NCI-H345 treated with DMSO at 0.1 percent for 48 hours (cell line): Measurements from ENCODE around the gene ZNF281.
"Not testable (repeated sequence)": the region's sequence is repeated elsewhere in the genome, so short reads cannot be mapped to it uniquely, and the experiment has no call there.

Experiments
- DNase-seq: peaks from one replicate; lab custom pipeline; 2025; ENCODE audit not compliant: unreplicated experiment; lab: John Stamatoyannopoulos, UW

Gene ZNF281

DNA sequence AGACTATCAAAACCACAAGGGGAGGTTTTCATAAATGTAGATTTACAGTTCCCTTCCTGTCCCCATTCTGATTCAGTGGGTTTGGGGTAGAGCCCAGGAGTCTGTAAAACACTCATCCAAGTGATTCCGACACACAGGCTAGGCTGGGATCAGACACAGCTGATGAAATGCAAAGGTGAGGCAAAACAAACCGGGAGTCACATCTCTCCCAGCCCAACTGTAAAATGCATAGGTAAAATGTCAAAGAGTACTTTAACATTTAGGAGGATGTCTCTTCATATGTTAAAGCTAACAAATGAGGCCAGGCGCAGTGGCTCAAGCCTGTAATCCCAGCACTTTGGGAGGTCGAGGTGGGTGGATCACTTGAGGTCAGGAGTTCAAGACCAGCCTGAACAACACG lies 45.0 kb downstream of the ZNF281 start:
- no peak for DNase-seq

GRCh38 chr1:200364091-200364759 lies 45.6 kb downstream of the ZNF281 start:
- DNase-seq = no peak

DNA sequence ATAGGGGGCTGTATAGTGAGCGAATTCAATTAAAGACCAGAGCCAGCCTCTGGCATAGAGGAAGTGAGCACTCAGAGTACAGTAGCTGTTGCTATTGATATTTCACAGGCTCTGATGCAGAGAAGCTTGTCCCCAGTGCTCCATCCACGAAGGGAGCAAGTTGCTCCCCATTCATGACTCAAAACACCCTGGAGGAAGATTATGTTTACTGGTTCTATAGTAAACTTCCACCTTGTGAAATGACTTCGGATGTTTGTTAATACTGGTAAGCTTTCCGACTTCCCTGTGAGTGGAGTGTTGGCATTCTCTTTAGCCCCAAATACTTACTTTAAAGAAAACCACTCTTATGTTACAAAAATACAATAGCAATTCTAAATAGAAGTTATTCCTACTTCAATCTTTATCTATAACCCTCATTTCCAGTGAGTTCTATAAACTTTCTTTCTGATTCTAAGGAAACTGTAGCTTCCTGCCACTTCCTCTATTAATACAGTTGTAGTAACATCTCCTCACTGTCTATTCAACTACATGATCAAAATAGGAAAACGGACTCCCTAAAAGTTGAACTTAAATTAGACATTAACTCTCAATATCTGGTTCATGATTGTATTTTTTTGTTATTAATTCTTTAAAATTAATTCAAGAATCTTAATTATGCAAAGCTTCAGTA lies 46.4 kb downstream of the ZNF281 start:
- no peak for DNase-seq

- no peak for DNase-seq
These were observed 47.4 kb downstream of the ZNF281 start for GRCh38 chr1:200362421-200362820.

DNA sequence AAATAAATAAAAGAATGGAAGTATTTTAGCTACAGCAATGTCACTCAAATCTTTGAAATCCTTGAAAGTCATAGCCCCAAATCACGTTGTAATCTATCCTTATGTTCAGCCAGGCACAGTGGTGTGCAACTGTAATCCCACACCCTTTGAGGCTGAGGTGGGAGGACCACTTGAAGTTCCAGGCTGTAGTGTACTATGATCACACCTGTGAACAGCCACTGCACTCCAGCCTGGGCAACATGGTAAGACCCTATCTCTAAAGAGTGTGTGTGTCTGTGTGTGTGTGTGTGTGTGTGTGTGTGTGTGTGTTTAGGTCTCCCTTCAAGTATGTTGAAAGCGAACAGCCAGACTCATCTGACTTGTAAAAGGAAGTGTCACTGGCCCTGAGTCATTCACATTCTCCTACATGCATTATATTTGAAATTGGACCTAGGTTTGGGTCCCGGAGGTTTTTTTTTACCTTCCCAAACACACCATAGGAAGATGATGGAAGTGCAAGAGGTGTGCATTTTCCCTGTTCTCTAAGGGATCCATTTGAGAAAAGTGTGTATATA lies 50.1 kb downstream of the ZNF281 start:
- no peak for DNase-seq

DNA sequence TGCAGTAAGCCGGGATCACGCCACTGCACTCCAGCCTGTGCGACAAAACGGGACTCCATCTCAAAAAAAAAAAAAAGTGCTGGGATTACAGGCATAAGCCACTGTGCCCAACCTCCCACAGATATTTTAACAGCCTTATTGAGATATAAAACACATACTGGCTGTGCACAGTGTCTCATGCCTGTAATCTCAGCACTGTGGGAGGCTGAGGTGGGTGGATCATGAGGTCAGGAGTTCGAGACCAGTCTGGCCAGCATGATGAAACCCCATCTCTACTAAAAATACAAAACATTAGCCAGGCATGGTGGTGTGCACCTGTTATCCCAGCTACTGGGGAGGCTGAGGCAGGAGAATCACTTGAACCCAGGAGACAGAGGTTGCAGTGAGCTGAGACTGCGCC lies 51.9 kb downstream of the ZNF281 start:
- not testable (repeated sequence) for DNase-seq

DNA sequence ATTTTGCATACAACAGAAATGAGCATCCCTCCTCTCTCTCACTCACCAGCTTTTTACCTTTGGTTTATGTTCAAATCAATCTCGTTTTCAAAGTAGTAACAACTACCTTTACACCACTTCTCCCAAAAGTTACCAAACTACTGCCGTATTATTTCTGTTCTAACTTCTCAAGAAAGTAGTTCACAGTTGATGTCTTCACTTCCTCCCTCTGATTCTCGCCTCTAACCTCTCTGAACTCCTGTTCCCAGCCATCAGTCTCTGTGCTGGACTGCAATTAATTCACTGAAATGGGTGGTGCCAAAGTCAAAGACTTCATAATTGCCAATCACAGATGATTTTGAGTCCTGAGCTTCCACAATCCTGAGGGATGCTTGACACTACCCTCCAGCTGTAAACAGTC lies 54.0 kb downstream of the ZNF281 start:
- DNase-seq = no peak
